ENCODE results near the gene FAM149B1. TPM values are rescaled to one million over a fixed set of nuclear protein-coding genes. Genes with fewer than 3 reads are reported as not detected.

Gene FAM149B1
- total RNA-seq, 1 experiment from 2014 or later = 10.9 TPM

GRCh38 chr10:73287441-73287840, 119.5 kb downstream of the FAM149B1 start:
- H3K27ac ChIP-seq (ENCODE audit: low read depth, low read length, poor library complexity, severe bottlenecking) = no peak overlapping the region
- no peaks in the 10 kb centered on the region for H3K4me1 ChIP-seq (ENCODE audit: insufficient read depth, low read length, poor library complexity, severe bottlenecking)
- peaks cover 5% of the 10 kb centered on the region for H3K9me3 ChIP-seq (ENCODE audit: low read depth, low read length, poor library complexity, severe bottlenecking)
- no peak for DNase-seq (ENCODE audit: low spot score)
- intact Hi-C loops (cut with micrococcal nuclease; ENCODE audit: unreplicated experiment) = no loop called here
- ChIA-PET POLR2A (ENCODE audit: low non-redundant PET) (no interaction called here), CTCF (no interaction called here)
- no peaks in the 10 kb centered on the region for H3K27me3 ChIP-seq (replicated peaks; ENCODE audit: insufficient read depth, low read depth, low read length, poor library complexity)
- H3K36me3 ChIP-seq (ENCODE audit: insufficient read depth, low read length, poor library complexity, severe bottlenecking) = no peaks in the 10 kb centered on the region
- no peak overlapping the region for H3K4me3 ChIP-seq (ENCODE audit: low read depth, low read length, poor library complexity, severe bottlenecking)
- TF ChIP-seq CTCF (conservative IDR thresholded peaks at IDR 0.05; ENCODE audit: low read depth, low read length) = no peak
- TF ChIP-seq EZH2 (IDR thresholded peaks at IDR 0.05; ENCODE audit: borderline replicate concordance, low read depth, low read length, poor library complexity, severe bottlenecking) = no peak
- BruUV-seq (replicated peaks) = no TSS peak

- H3K36me3 ChIP-seq (ENCODE audit: insufficient read depth, low read length, poor library complexity, severe bottlenecking) = no peaks in the 10 kb centered on the region
- no peaks in the 10 kb centered on the region for H3K4me1 ChIP-seq (ENCODE audit: insufficient read depth, low read length, poor library complexity, severe bottlenecking)
- intact Hi-C loops (cut with micrococcal nuclease; ENCODE audit: unreplicated experiment) = no loop called here
- no peak overlapping the region for H3K27ac ChIP-seq (ENCODE audit: low read depth, low read length, poor library complexity, severe bottlenecking)
- no TSS peak for BruUV-seq (replicated peaks)
- H3K9me3 ChIP-seq (ENCODE audit: low read depth, low read length, poor library complexity, severe bottlenecking) = peaks cover 5% of the 10 kb centered on the region
- DNase-seq (ENCODE audit: low spot score) = no peak
- H3K4me3 ChIP-seq (ENCODE audit: low read depth, low read length, poor library complexity, severe bottlenecking) = no peak overlapping the region
- CTCF ChIA-PET = no interaction called here
- POLR2A ChIA-PET (ENCODE audit: low non-redundant PET) = no interaction called here
- peaks cover 10% of the 10 kb centered on the region for H3K27me3 ChIP-seq (replicated peaks; ENCODE audit: insufficient read depth, low read depth, low read length, poor library complexity)
- TF ChIP-seq CTCF (conservative IDR thresholded peaks at IDR 0.05; ENCODE audit: low read depth, low read length) (no peak), EZH2 (IDR thresholded peaks at IDR 0.05; ENCODE audit: borderline replicate concordance, low read depth, low read length, poor library complexity, severe bottlenecking) (no peak)
Observed at GRCh38 chr10:73289958-73290357, 122.0 kb downstream of the FAM149B1 start.

GRCh38 chr10:73293461-73293860, 125.5 kb downstream of the FAM149B1 start:
- H3K4me3 ChIP-seq (ENCODE audit: low read depth, low read length, poor library complexity, severe bottlenecking) = no peak overlapping the region
- ChIA-PET CTCF (no interaction called here), POLR2A (ENCODE audit: low non-redundant PET) (no interaction called here)
- H3K27me3 ChIP-seq (replicated peaks; ENCODE audit: insufficient read depth, low read depth, low read length, poor library complexity) = peaks cover 28% of the 10 kb centered on the region
- BruUV-seq (replicated peaks) = no TSS peak
- DNase-seq (ENCODE audit: low spot score) = no peak
- TF ChIP-seq CTCF (conservative IDR thresholded peaks at IDR 0.05; ENCODE audit: low read depth, low read length) (no peak), EZH2 (IDR thresholded peaks at IDR 0.05; ENCODE audit: borderline replicate concordance, low read depth, low read length, poor library complexity, severe bottlenecking) (no peak)
- intact Hi-C loops (cut with micrococcal nuclease; ENCODE audit: unreplicated experiment) = no loop called here
- no peak overlapping the region for H3K27ac ChIP-seq (ENCODE audit: low read depth, low read length, poor library complexity, severe bottlenecking)
- no peaks in the 10 kb centered on the region for H3K36me3 ChIP-seq (ENCODE audit: insufficient read depth, low read length, poor library complexity, severe bottlenecking)
- peaks cover 5% of the 10 kb centered on the region for H3K9me3 ChIP-seq (ENCODE audit: low read depth, low read length, poor library complexity, severe bottlenecking)
- H3K4me1 ChIP-seq (ENCODE audit: insufficient read depth, low read length, poor library complexity, severe bottlenecking) = no peaks in the 10 kb centered on the region

Other genes with a start within 250 kb of the FAM149B1 start
- not detected in 2 replicates for gene PLA2G12B, start 213.3 kb upstream of the FAM149B1 start, total RNA-seq (2021)
- 31.6 and 36.5 TPM in 2 replicates for gene P4HA1, start 71.3 kb upstream of the FAM149B1 start, total RNA-seq (2021)
- 2.0 and 2.1 TPM in 2 replicates for gene NUDT13, start 57.7 kb upstream of the FAM149B1 start, total RNA-seq (2021)
- gene ECD, start 111 bp upstream of the FAM149B1 start, total RNA-seq (2021) = 37.3 and 37.4 TPM in 2 replicates
- gene DNAJC9, start 79.1 kb downstream of the FAM149B1 start, total RNA-seq (2021) = 69.1 and 72.9 TPM in 2 replicates
- 150 and 164 TPM in 2 replicates for gene MRPS16, start 84.5 kb downstream of the FAM149B1 start, total RNA-seq (2021)
- gene CFAP70, start 190.7 kb downstream of the FAM149B1 start, total RNA-seq (2021) = 0.06 and 0.13 TPM in 2 replicates
- 151 and 156 TPM in 2 replicates for gene ANXA7, start 245.9 kb downstream of the FAM149B1 start, total RNA-seq (2021)